BLaER1 (cell line): ENCODE data around the gene RAP1GAP.
"Not testable (repeated sequence)": the region's sequence is repeated elsewhere in the genome, so short reads cannot be mapped to it uniquely, and the experiment has no call there.

Source experiments
- H3K27ac ChIP-seq: shearing (Covaris generic); formaldehyde crosslinking; 2 replicates; pipeline ENCODE4 v1.8.1; 2022
- H3K27me3 ChIP-seq: shearing (Covaris generic); formaldehyde crosslinking; 2 replicates; pipeline ENCODE4 v1.8.1; 2022
- H3K36me3 ChIP-seq: shearing (Covaris generic); formaldehyde crosslinking; 2 replicates; pipeline ENCODE4 v1.8.1; 2022
- H3K4me1 ChIP-seq: shearing (Covaris generic); formaldehyde crosslinking; 2 replicates; pipeline ENCODE4 v1.8.1; 2022
- H3K4me2 ChIP-seq: shearing (Covaris generic); formaldehyde crosslinking; 2 replicates; pipeline ENCODE4 v1.8.1; 2022
- H3K4me3 ChIP-seq: shearing (Covaris generic); formaldehyde crosslinking; 2 replicates; pipeline ENCODE4 v1.8.1; 2022
- H3K9ac ChIP-seq: shearing (Covaris generic); formaldehyde crosslinking; 2 replicates; pipeline ENCODE4 v1.8.1; 2022
- H3K9me3 ChIP-seq: shearing (Covaris generic); formaldehyde crosslinking; 2 replicates; pipeline ENCODE4 v1.8.1; 2022
- H4K20me1 ChIP-seq: shearing (Covaris generic); formaldehyde crosslinking; 2 replicates; pipeline ENCODE4 v1.8.1; 2022
- Cebpa-rat ChIP-seq: shearing (Covaris generic); IDR thresholded peaks from 2 replicates; pipeline ENCODE4 v1.8.1; 2022

Gene RAP1GAP

DNA sequence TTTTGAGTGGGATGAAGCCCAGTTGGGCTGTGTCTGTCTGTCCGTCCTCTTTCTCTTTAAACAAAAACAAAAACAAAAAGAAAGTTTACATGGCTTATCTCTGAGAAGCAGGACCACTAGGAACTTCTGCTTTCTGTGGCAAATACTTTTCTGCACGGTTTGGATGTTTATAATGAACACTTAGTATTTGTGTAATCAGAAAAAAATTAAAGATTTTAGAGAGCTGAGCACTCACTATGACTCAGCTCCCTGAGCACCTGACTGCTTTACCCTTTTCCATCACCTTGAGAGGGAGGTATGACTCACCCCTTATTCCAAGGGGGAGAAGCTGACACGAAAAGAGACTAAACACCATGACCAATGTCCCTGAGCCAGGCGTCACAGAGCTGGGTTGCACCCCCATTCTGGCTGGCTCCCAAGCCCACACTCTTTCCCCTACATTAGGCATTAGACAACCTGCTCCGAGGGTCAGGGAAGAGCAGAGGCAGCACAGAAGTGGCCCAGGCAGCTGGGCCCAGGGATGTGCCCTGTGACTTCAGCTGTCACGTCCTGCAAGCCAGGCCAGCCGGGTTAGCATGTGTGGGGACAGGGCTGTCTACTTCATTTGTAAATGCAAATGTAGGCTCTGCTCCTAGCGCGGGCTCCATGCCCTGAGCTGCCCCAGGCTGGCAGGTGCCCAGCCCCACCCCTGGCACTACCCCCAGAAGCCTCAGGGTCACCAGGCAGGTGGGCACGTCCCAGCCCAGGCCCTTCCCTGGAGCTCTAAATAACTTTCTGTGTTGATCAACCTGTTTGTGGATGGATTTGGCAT lies 30.4 kb downstream of the RAP1GAP start:
- Histone ChIP-seq H3K4me3 (no peak overlapping the region), H3K9me3 (no peaks in the 10 kb centered on the region), H3K4me1 (no peaks in the 10 kb centered on the region), H3K27me3 (no peaks in the 10 kb centered on the region), H3K27ac (no peak overlapping the region), H3K4me2 (no peak overlapping the region), H3K36me3 (no peaks in the 10 kb centered on the region), H3K9ac (0 out of 2 replicates have a peak overlapping the region, but pooled peaks have one; percentile 4), H4K20me1 (peaks cover 11% of the 10 kb centered on the region)
- no peak for TF ChIP-seq Cebpa-rat

DNA sequence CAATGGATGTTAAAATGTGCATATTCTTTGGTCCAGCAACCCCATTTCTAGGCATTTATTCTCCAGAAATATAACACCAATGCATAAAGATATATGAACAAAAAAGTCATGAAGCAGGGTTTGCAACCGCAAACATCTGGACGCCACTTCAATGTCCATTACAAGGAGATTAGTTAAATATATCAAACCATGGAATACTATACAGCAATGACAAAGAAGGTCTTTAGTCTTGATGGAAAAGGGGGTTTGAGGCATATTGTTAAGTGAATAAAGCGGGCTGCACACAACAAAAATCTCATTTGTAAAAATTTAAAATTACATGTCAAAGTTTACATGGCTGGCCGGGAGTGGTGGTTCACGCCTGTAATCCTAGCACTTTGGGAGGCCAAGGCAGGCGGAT lies 31.6 kb downstream of the RAP1GAP start:
- H3K27ac ChIP-seq, result no peak overlapping the region
- H3K9me3 ChIP-seq, result no peaks in the 10 kb centered on the region
- H3K9ac ChIP-seq, result no peak overlapping the region
- no peaks in the 10 kb centered on the region for H3K27me3 ChIP-seq
- no peak overlapping the region for H3K4me2 ChIP-seq
- no peaks in the 10 kb centered on the region for H3K36me3 ChIP-seq
- TF ChIP-seq Cebpa-rat, result no peak
- H3K4me1 ChIP-seq, result no peaks in the 10 kb centered on the region
- no peak overlapping the region for H3K4me3 ChIP-seq
- H4K20me1 ChIP-seq, result 0 out of 2 replicates have a peak, but pooled peaks cover 8% of the 10 kb centered on the region

GRCh38 chr1:21636029-21636428 lies 33.1 kb downstream of the RAP1GAP start:
- no peaks in the 10 kb centered on the region for H3K36me3 ChIP-seq
- no peak overlapping the region for H3K9ac ChIP-seq
- H3K27me3 ChIP-seq, result no peaks in the 10 kb centered on the region

DNA sequence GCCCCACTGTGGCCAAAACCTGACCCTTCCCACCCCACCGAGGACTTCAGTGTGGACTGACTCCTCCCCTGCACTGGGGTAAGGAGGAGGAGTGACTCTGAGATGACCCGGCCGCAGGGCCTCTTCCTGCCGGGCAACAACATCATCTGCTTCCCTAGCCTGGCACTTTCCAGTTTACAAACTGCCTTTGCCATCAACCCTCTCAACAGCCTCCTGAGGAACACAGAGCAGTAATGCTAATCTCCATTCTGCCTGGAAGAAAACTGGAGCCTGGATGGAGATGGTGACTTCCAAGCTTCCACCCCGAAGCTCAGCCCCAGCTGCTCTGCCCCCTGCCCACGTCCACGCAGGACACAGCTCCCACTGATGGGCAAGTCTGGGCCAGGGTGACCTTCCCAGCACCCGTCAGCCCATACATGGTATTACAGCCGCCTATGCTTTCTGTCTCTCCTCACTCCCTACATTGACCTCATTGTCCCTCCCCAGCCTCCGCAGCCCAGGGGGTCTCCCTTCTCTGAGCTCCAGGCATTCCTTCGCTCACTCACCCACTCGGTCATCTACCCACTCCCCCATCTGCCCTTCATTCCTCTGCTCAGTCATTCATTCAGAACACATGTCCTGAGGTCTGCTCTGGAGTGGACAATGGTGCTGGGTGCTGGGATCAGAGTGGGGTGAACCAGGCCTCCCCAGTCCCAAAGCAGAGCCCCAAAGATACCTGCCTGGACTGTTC lies 34.2 kb downstream of the RAP1GAP start:
- Histone ChIP-seq H4K20me1 (no peaks in the 10 kb centered on the region), H3K27ac (no peak overlapping the region), H3K9me3 (no peaks in the 10 kb centered on the region), H3K4me3 (no peak overlapping the region), H3K4me2 (no peak overlapping the region), H3K27me3 (no peaks in the 10 kb centered on the region), H3K9ac (no peak overlapping the region), H3K4me1 (no peaks in the 10 kb centered on the region), H3K36me3 (no peaks in the 10 kb centered on the region)
- TF ChIP-seq Cebpa-rat, result no peak

More at GRCh38 chr1:21636029-21636428, 33.1 kb downstream of the RAP1GAP start:
- no peaks in the 10 kb centered on the region for H3K4me1 ChIP-seq
- TF ChIP-seq Cebpa-rat, result no peak
- H3K4me3 ChIP-seq, result no peak overlapping the region
- H3K27ac ChIP-seq, result no peak overlapping the region
- H3K4me2 ChIP-seq, result no peak overlapping the region
- H4K20me1 ChIP-seq, result 0 out of 2 replicates have a peak, but pooled peaks cover 5% of the 10 kb centered on the region
- no peaks in the 10 kb centered on the region for H3K9me3 ChIP-seq

GRCh38 chr1:21633992-21634805 lies 35.0 kb downstream of the RAP1GAP start:
- Histone ChIP-seq H3K36me3 (no peaks in the 10 kb centered on the region), H3K9me3 (no peaks in the 10 kb centered on the region), H3K4me2 (no peak overlapping the region), H3K27me3 (no peaks in the 10 kb centered on the region), H3K4me1 (no peaks in the 10 kb centered on the region), H3K27ac (no peak overlapping the region), H4K20me1 (peaks cover 4% of the 10 kb centered on the region; the same call in 1 of the 2 replicates), H3K9ac (no peak overlapping the region), H3K4me3 (no peak overlapping the region)
- no peak for TF ChIP-seq Cebpa-rat

DNA sequence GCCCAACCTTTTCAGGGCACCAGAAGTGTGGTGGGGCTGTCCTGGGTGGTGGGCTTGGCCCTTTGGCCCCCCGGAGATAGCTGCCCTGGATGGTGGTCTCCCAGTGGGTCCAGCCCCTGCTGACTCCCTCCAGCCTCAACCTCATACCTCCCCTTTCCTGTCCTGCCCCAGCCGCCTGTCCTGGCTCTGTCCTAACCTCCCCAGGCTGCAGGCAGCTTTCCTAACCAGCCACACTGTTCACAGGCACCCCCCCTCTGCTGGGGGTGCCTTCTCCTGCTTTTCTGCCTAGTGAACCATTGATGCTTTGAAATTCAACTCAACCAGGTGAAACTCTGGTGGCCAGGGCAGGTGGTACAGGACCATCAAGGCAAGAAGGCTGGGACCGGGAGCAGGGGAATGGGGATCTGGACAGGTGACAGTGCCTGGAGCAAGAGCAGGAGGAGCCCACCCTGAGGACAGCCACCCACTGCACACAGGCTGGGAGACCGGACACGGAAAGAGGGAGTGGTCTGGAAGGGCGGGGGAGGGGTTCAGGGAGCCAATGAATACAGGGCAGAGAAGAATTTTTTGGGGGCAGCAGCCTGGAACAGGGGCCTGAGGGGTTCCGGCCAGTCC lies 35.9 kb downstream of the RAP1GAP start:
- H4K20me1 ChIP-seq, result peaks cover 9% of the 10 kb centered on the region; the same call in 1 of the 2 replicates
- no peaks in the 10 kb centered on the region for H3K9me3 ChIP-seq
- no peaks in the 10 kb centered on the region for H3K27me3 ChIP-seq
- no peaks in the 10 kb centered on the region for H3K4me1 ChIP-seq
- H3K27ac ChIP-seq, result no peak overlapping the region
- H3K4me2 ChIP-seq, result no peak overlapping the region
- no peak for TF ChIP-seq Cebpa-rat
- H3K4me3 ChIP-seq, result no peak overlapping the region
- no peaks in the 10 kb centered on the region for H3K36me3 ChIP-seq
- no peak overlapping the region for H3K9ac ChIP-seq

DNA sequence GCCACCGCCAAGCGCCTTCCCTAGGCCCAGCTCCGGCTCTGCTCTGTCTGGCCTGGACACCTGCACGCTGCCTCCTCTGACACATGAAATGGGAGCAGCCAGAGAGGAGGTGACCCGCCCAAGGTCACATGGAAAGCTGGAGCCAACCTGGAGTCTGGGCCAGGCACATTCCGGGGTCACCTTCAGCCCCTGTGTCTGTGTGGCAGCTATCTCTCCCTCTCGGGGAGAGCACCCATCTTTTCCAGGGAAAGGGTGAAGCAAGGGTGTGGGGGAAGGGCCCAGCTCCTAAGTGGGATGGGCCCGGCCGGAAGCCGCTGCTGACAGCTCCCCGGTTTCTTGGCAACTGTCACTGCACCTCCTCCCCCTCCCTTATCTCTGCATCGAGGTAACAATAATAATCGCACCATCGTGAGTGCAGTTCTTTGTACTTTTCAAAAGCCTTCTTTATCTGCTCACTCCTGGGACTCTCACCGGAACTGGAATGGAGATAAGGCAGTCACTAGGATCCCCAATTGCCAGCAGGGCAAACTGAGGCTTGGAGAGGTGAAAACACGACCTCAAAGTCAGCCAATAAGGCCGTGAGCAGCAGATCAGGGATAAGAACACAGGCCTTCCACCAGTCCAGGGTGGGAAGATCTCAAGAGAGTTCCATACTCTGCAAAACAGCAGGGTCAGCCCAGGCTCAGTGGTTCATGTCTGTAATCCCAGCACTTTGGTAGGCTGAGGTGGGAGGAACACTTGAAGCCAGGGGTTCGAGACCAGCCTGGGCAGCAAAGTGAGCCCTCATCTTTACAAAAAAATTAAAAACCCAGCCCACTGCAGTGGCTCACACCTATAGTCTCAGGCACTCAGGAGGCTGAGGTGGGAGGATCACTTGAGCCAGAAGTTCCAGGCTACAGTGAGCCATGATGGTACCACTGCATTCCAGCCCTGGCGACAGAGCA lies 36.9 kb downstream of the RAP1GAP start:
- Histone ChIP-seq H3K27me3 (no peaks in the 10 kb centered on the region), H3K4me3 (no peak overlapping the region), H3K9me3 (no peaks in the 10 kb centered on the region), H3K4me1 (no peaks in the 10 kb centered on the region), H3K4me2 (no peak overlapping the region), H3K36me3 (no peaks in the 10 kb centered on the region), H4K20me1 (peaks cover 9% of the 10 kb centered on the region; the same call in 1 of the 2 replicates), H3K9ac (no peak overlapping the region), H3K27ac (no peak overlapping the region)
- TF ChIP-seq Cebpa-rat, result no peak

GRCh38 chr1:21631590-21631943 lies 37.6 kb downstream of the RAP1GAP start:
- not testable (repeated sequence) for H3K9ac ChIP-seq, H3K36me3 ChIP-seq, H4K20me1 ChIP-seq, H3K4me1 ChIP-seq, H3K9me3 ChIP-seq, H3K4me2 ChIP-seq, H3K27me3 ChIP-seq, H3K27ac ChIP-seq, H3K4me3 ChIP-seq
